ENCODE measurements around the gene CCR2. TPM values are rescaled to one million over a fixed set of nuclear protein-coding genes. Genes with fewer than 3 reads are reported as not detected.

CCR2 gene
- total and polyA plus RNA-seq, 10 donors, result 2.0 to 54.4 (median 19.9) TPM

DNA sequence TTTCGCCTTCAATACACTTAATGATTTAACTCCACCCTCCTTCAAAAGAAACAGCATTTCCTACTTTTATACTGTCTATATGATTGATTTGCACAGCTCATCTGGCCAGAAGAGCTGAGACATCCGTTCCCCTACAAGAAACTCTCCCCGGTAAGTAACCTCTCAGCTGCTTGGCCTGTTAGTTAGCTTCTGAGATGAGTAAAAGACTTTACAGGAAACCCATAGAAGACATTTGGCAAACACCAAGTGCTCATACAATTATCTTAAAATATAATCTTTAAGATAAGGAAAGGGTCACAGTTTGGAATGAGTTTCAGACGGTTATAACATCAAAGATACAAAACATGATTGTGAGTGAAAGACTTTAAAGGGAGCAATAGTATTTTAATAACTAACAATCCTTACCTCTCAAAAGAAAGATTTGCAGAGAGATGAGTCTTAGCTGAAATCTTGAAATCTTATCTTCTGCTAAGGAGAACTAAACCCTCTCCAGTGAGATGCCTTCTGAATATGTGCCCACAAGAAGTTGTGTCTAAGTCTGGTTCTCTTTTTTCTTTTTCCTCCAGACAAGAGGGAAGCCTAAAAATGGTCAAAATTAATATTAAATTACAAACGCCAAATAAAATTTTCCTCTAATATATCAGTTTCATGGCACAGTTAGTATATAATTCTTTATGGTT lies 17.1 kb downstream of the CCR2 start, which contains the start of gene CCR5:
TSS of gene CCR5 (plus strand) at position 108 of the 680 bp plus-strand sequence. CDS start 1,957 bp downstream, outside the sequence.
- DNase-seq, result no peak
- intact Hi-C loops (cut with DNase I; ENCODE audit: low total_unique reads), result loop anchor here (5.0 kb wide), 2 partner anchors 289 to 434 kb away; no protein-coding TSS in a partner anchor
- Histone ChIP-seq H3K4me3 (peak within 1 kb of the TSS in 6 of 8 donors; percentile 13 to 52 (median 16)), H3K36me3 (no peaks in the 10 kb centered on the region), H3K4me1 (peaks cover 0 to 82% (median 24%) of the 10 kb centered on the region in 6 donors), H3K27me3 (replicated peaks in 1 of 7) (no peaks in the 10 kb centered on the region), H3K9me3 (no peaks in the 10 kb centered on the region), H3K27ac (peak within 1 kb of the TSS; percentile 17 to 81 (median 58))
- TF ChIP-seq POLR2A (IDR thresholded peaks at IDR 0.05) (no peak), POLR2AphosphoS5 (IDR thresholded peaks at IDR 0.05) (peak in 1 of 3 donors; percentile 62)
- TF ChIP-seq, protein P1, sequence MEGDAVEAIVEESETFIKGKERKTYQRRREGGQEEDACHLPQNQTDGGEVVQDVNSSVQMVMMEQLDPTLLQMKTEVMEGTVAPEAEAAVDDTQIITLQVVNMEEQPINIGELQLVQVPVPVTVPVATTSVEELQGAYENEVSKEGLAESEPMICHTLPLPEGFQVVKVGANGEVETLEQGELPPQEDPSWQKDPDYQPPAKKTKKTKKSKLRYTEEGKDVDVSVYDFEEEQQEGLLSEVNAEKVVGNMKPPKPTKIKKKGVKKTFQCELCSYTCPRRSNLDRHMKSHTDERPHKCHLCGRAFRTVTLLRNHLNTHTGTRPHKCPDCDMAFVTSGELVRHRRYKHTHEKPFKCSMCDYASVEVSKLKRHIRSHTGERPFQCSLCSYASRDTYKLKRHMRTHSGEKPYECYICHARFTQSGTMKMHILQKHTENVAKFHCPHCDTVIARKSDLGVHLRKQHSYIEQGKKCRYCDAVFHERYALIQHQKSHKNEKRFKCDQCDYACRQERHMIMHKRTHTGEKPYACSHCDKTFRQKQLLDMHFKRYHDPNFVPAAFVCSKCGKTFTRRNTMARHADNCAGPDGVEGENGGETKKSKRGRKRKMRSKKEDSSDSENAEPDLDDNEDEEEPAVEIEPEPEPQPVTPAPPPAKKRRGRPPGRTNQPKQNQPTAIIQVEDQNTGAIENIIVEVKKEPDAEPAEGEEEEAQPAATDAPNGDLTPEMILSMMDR (IDR thresholded peaks at IDR 0.05 in 8 of 11, conservative IDR thresholded peaks at IDR 0.05 in 3 of 11), result no peak
- WGBS, 5 donors, result 19 to 26% (median 22%) methylated on average over 5 of the region's 5 CpGs

DNA sequence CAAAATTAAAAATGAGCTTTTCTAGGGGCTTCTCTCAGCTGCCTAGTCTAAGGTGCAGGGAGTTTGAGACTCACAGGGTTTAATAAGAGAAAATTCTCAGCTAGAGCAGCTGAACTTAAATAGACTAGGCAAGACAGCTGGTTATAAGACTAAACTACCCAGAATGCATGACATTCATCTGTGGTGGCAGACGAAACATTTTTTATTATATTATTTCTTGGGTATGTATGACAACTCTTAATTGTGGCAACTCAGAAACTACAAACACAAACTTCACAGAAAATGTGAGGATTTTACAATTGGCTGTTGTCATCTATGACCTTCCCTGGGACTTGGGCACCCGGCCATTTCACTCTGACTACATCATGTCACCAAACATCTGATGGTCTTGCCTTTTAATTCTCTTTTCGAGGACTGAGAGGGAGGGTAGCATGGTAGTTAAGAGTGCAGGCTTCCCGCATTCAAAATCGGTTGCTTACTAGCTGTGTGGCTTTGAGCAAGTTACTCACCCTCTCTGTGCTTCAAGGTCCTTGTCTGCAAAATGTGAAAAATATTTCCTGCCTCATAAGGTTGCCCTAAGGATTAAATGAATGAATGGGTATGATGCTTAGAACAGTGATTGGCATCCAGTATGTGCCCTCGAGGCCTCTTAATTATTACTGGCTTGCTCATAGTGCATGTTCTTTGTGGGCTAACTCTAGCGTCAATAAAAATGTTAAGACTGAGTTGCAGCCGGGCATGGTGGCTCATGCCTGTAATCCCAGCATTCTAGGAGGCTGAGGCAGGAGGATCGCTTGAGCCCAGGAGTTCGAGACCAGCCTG lies 17.8 kb downstream of the CCR2 start:
- no peak for DNase-seq
- Histone ChIP-seq H3K4me1 (peaks cover 0 to 87% (median 24%) of the 10 kb centered on the region in 6 donors), H3K4me3 (peak overlapping the region in 6 of 8 donors; percentile 13 to 52 (median 16)), H3K36me3 (no peaks in the 10 kb centered on the region), H3K9me3 (no peaks in the 10 kb centered on the region), H3K27ac (peak overlapping the region in 6 of 8 donors; percentile 37 to 81 (median 63)), H3K27me3 (replicated peaks in 1 of 7) (no peaks in the 10 kb centered on the region)
- intact Hi-C loops (cut with DNase I; ENCODE audit: low total_unique reads), result loop anchor here (5.0 kb wide), 2 partner anchors 289 to 434 kb away; no protein-coding TSS in a partner anchor
- TF ChIP-seq, protein P1 (IDR thresholded peaks at IDR 0.05 in 8 of 11, conservative IDR thresholded peaks at IDR 0.05 in 3 of 11), result no peak
- TF ChIP-seq POLR2A (IDR thresholded peaks at IDR 0.05) (no peak), POLR2AphosphoS5 (IDR thresholded peaks at IDR 0.05) (no peak)
- 64 to 87% (median 78%) methylated on average over 10 of the region's 10 CpGs for WGBS, 5 donors

DNA sequence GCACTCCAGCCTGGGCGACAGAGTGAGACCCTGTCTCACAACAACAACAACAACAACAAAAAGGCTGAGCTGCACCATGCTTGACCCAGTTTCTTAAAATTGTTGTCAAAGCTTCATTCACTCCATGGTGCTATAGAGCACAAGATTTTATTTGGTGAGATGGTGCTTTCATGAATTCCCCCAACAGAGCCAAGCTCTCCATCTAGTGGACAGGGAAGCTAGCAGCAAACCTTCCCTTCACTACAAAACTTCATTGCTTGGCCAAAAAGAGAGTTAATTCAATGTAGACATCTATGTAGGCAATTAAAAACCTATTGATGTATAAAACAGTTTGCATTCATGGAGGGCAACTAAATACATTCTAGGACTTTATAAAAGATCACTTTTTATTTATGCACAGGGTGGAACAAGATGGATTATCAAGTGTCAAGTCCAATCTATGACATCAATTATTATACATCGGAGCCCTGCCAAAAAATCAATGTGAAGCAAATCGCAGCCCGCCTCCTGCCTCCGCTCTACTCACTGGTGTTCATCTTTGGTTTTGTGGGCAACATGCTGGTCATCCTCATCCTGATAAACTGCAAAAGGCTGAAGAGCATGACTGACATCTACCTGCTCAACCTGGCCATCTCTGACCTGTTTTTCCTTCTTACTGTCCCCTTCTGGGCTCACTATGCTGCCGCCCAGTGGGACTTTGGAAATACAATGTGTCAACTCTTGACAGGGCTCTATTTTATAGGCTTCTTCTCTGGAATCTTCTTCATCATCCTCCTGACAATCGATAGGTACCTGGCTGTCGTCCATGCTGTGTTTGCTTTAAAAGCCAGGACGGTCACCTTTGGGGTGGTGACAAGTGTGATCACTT lies 18.8 kb downstream of the CCR2 start:
- 89 to 97% (median 94%) methylated on average over 9 of the region's 9 CpGs for WGBS, 5 donors
- Histone ChIP-seq H3K4me1 (peaks cover 0 to 91% (median 24%) of the 10 kb centered on the region in 6 donors), H3K27me3 (replicated peaks in 1 of 7) (no peaks in the 10 kb centered on the region), H3K27ac (peak overlapping the region in 4 of 8 donors; percentile 54 to 81 (median 68)), H3K36me3 (no peaks in the 10 kb centered on the region), H3K9me3 (no peaks in the 10 kb centered on the region), H3K4me3 (peak overlapping the region in 4 of 8 donors; percentile 13 to 52 (median 20))
- intact Hi-C loops (cut with DNase I; ENCODE audit: low total_unique reads), result loop anchor here (5.0 kb wide), 2 partner anchors 290 to 435 kb away; no protein-coding TSS in a partner anchor
- DNase-seq, result no peak
- TF ChIP-seq, protein P1 (IDR thresholded peaks at IDR 0.05 in 8 of 11, conservative IDR thresholded peaks at IDR 0.05 in 3 of 11), result peak in 9 of 11 experiments; percentile 17 to 57 (median 45)
- TF ChIP-seq POLR2AphosphoS5 (IDR thresholded peaks at IDR 0.05), result no peak
- no peak for TF ChIP-seq POLR2A (IDR thresholded peaks at IDR 0.05)
